ENCODE data around the gene PARVA.

The PARVA gene

DNA sequence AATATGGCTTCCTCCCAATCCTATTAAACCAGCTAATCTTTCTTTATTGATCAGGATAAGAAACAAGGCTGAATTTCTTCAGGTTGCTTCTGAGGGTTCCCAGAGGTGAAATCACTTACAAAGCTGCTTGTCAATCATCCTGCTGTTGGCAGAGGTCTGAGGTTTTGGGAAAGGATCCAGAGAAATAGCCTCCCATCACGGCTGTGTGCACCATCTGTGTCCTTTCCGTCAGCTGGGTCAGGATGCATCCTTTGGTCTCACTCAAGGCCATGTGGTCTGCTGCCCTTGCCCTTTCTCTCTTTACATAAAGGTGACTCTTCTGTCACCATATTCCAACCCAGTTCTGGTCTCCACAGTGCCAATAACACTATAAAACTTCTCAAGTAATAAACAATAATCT is 183.5 kb downstream of the PARVA start:
- Histone ChIP-seq H3K27ac (no peak overlapping the region), H3K36me3 (replicated peaks) (no peaks in the 10 kb centered on the region), H3K27me3 (replicated peaks) (no peaks in the 10 kb centered on the region), H3K4me3 (ENCODE audit: low read depth, low read length) (no peak overlapping the region)
- no peak for DNase-seq
- TF ChIP-seq, protein P1, sequence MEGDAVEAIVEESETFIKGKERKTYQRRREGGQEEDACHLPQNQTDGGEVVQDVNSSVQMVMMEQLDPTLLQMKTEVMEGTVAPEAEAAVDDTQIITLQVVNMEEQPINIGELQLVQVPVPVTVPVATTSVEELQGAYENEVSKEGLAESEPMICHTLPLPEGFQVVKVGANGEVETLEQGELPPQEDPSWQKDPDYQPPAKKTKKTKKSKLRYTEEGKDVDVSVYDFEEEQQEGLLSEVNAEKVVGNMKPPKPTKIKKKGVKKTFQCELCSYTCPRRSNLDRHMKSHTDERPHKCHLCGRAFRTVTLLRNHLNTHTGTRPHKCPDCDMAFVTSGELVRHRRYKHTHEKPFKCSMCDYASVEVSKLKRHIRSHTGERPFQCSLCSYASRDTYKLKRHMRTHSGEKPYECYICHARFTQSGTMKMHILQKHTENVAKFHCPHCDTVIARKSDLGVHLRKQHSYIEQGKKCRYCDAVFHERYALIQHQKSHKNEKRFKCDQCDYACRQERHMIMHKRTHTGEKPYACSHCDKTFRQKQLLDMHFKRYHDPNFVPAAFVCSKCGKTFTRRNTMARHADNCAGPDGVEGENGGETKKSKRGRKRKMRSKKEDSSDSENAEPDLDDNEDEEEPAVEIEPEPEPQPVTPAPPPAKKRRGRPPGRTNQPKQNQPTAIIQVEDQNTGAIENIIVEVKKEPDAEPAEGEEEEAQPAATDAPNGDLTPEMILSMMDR (IDR thresholded peaks at IDR 0.05; ENCODE audit: low read depth, low read length, missing control alignments) = no peak
- in situ Hi-C loops (cut with HindIII; ENCODE audit: low pct_ligation_motif_present, low sequenced_read_pairs) = no loop called here

DNA sequence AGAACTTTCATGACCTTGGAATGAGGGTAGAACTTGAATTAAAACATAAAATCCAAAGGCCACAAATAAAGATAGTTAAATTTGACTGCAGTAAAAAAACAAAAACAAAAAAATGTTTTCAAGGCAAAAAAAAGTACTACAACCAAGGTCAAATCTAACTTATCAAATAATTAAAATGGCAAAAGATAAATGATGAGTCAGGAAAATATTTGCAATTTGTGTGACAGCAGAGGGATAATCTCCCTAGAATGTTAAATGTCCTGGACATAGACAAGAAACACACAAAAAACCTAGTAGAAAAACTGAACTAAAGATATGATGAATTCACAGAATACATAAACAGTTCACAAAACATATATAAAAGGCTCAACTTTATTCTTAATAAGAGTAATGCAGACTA is 186.6 kb downstream of the PARVA start:
- no peak overlapping the region for H3K27ac ChIP-seq
- no peak overlapping the region for H3K4me3 ChIP-seq (ENCODE audit: low read depth, low read length)
- TF ChIP-seq, protein P1 (IDR thresholded peaks at IDR 0.05; ENCODE audit: low read depth, low read length, missing control alignments) = no peak
- no peaks in the 10 kb centered on the region for H3K36me3 ChIP-seq (replicated peaks)
- in situ Hi-C loops (cut with HindIII; ENCODE audit: low pct_ligation_motif_present, low sequenced_read_pairs) = no loop called here
- no peaks in the 10 kb centered on the region for H3K27me3 ChIP-seq (replicated peaks)
- DNase-seq = no peak

DNA sequence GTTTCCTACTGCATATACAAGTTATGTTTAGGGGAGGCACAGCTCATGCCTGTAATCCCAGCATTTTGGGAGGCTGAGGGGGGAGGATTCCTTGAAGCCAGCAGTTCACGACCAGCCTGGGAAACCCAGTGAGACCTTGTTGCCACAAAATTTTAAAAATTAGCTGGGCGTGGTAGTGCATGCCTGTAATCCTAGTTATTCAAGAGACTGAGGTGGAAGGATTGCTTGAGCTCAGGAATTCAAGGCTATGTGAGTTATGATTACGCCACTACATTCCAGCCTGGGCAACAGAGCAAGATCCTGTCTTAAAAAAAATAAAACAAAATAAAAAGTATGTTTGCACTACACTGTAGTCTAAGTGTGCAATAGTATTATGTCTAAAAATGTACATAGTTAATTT is 188.0 kb downstream of the PARVA start:
- H3K27me3 ChIP-seq (replicated peaks) = no peaks in the 10 kb centered on the region

GRCh38 chr11:12567746-12568460 is 190.5 kb downstream of the PARVA start:
- in situ Hi-C loops (cut with HindIII; ENCODE audit: low pct_ligation_motif_present, low sequenced_read_pairs) = no loop called here
- DNase-seq = no peak
- TF ChIP-seq, protein P1 (IDR thresholded peaks at IDR 0.05; ENCODE audit: low read depth, low read length, missing control alignments) = no peak
- no peaks in the 10 kb centered on the region for H3K36me3 ChIP-seq (replicated peaks)
- H3K27me3 ChIP-seq (replicated peaks) = no peaks in the 10 kb centered on the region
- no peak overlapping the region for H3K4me3 ChIP-seq (ENCODE audit: low read depth, low read length)
- H3K27ac ChIP-seq = no peak overlapping the region

More for the DNA sequence above, 188.0 kb downstream of the PARVA start:
- in situ Hi-C loops (cut with HindIII; ENCODE audit: low pct_ligation_motif_present, low sequenced_read_pairs) = no loop called here
- Histone ChIP-seq H3K27ac (no peak overlapping the region), H3K36me3 (replicated peaks) (no peaks in the 10 kb centered on the region), H3K4me3 (ENCODE audit: low read depth, low read length) (no peak overlapping the region)
- no peak for DNase-seq
- TF ChIP-seq, protein P1 (IDR thresholded peaks at IDR 0.05; ENCODE audit: low read depth, low read length, missing control alignments) = no peak

DNA sequence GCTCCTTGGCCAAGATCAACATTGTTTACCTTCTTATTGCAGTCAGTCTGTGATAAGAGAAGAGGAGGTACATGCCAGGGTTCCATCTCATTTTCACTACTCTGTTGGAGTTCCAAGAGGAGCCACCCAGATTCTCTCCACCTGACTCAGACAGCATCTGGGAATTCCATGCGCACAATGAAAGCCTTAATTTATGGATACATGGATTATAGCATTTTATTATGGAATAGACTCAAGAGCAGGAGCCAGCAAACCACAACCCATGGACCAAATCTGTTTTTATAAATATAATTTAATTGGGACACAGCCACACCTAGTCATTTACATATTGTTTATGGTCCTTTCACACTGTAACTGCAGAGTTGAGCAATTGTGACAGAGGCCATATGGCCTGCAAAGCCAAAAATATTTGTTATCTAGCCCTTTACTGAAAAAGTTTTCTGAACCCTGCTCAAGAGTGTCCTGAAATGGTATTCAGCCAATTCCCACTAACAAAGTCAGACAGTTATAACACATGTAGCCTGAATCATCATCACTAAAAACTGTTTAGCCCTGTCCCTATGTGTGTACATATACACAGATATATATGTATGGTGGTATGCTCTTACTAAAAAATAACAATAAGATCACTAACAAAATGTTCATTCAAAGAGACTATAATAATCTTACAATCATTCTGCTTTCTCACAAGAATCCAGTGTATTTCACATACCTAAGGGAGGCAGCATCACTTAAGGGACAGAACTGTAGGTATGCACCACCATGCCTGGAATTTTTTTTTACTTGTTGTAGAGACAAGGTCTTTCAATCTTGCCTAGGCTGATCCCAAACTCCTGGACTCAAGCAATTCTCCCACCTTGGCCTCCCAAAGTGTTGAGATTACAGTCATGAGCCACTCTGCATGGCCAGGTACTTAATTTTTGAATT is 192.4 kb downstream of the PARVA start:
- H3K4me3 ChIP-seq (ENCODE audit: low read depth, low read length) = no peak overlapping the region
- TF ChIP-seq, protein P1 (IDR thresholded peaks at IDR 0.05; ENCODE audit: low read depth, low read length, missing control alignments) = no peak
- DNase-seq = no peak
- in situ Hi-C loops (cut with HindIII; ENCODE audit: low pct_ligation_motif_present, low sequenced_read_pairs) = no loop called here
- H3K27me3 ChIP-seq (replicated peaks) = no peaks in the 10 kb centered on the region
- H3K36me3 ChIP-seq (replicated peaks) = no peaks in the 10 kb centered on the region
- H3K27ac ChIP-seq = no peak overlapping the region

Data from brain microvascular endothelial cell (primary cell).